Stomach (tissue), 9 donors: ENCODE measurements around the gene LIMS2. TPM values are rescaled to one million over a fixed set of nuclear protein-coding genes. Genes with fewer than 3 reads are reported as not detected.

Experiments
- DNase-seq, 2 donors: peaks; one replicate each; pipeline versions ENCODE4 v3.0.0 to v3.0.0-alpha.2; 2013 to 2019
- H3K27ac ChIP-seq, 5 donors: fragments of 200-600 bp in 4 of 5; sonication (generic) in 4 of 5; one replicate each; pipeline ENCODE4 v1.5.1; 2013 to 2019; ENCODE audit warnings: mild to moderate bottlenecking in 1 of 5, moderate library complexity in 1 of 5
- H3K27me3 ChIP-seq, 3 donors: fragments of 200-600 bp; sonication (generic); one replicate each; pipeline ENCODE4 v1.5.1; 2017 to 2019; ENCODE audit warnings: mixed run types in 1 of 3
- H3K36me3 ChIP-seq, 4 donors: fragments of 200-600 bp; sonication (generic); 1 replicate in 3 of 4; 2 replicates in 1 of 4; pipeline ENCODE4 v1.5.1; 2016 to 2019
- H3K4me1 ChIP-seq, 4 donors: fragments of 200-600 bp; sonication (generic); one replicate each; pipeline ENCODE4 v1.5.1; 2016 to 2019
- H3K4me3 ChIP-seq, 4 donors: fragments of 200-600 bp; sonication (generic) in 3 of 4; one replicate each; pipeline ENCODE4 v1.5.1; 2016 to 2019; ENCODE audit warnings: mild to moderate bottlenecking in 1 of 4
- H3K9me3 ChIP-seq, 4 donors: fragments of 200-600 bp; sonication (generic); one replicate each; pipeline ENCODE4 v1.5.1; 2016 to 2019
- CTCF ChIP-seq, 7 experiments: fragments of 450-650 bp in 4 of 7; fragments of 200-600 bp in 3 of 7; sonication (generic) in 3 of 7; IDR thresholded peaks; one replicate each; pipeline ENCODE4 v1.5.1; 2016 to 2019; ENCODE audit warnings: antibody characterized with exemption in 7 of 7, control low read depth in 2 of 7, mild to moderate bottlenecking in 1 of 7
- EP300 ChIP-seq: sonication (generic); formaldehyde crosslinking; IDR thresholded peaks from one replicate; pipeline ENCODE4 v1.6.1; 2017; ENCODE audit warnings: antibody characterized with exemption
- POLR2A ChIP-seq, 4 donors: fragments of 450-650 bp; IDR thresholded peaks; one replicate each; pipeline ENCODE4 v1.6.1; 2016; ENCODE audit warnings: antibody characterized with exemption in 4 of 4, control low read depth in 2 of 4, mild to moderate bottlenecking in 1 of 4, moderate library complexity in 1 of 4
- POLR2AphosphoS5 ChIP-seq, 3 donors: sonication (generic); formaldehyde crosslinking; IDR thresholded peaks; one replicate each; pipeline ENCODE4 v1.6.1; 2016; ENCODE audit warnings: antibody characterized with exemption in 3 of 3
- WGBS, 5 donors: extraction: QIAGEN DNeasy Blood & Tissue Kit in 3 of 5; methylation state at CpG; one replicate each; pipeline versions ENCODE4 v1.1.5 to v1.1.7; 2013 to 2018; 5-methylcytosine and 5-hydroxymethylcytosine counted together
- intact Hi-C: fragments of 100-400 bp; cut with DNase I; formaldehyde crosslinking; loops from one replicate; pipeline ENCODE4 v1.15.1; 2023; ENCODE audit warnings: low total_unique reads
- polyA plus RNA-seq, 3 donors: library from polyadenylated mRNA; stranded (reverse); fragments of 200-250 nt; gene quantifications; one replicate each; pipeline ENCODE4 v1.2.3, GENCODE V29; 2013
- total RNA-seq, 5 donors: library from RNA; depleted of rRNA; stranded (reverse); fragments of >200 nt; gene quantifications; one replicate each; pipeline versions ENCODE4 v1.1.0 to v1.2.3, GENCODE V29; 2014 to 2016
- donor health status: healthy with polysubstance abuse.
- donor health status: Bipolar disorder and iron deficiency.
- donor health status: healthy.

The LIMS2 gene
- total and polyA plus RNA-seq, 8 donors = 30.3 to 94.1 (median 59.5) TPM

- 70 to 90% (median 84%) methylated on average over 14 to 17 of the region's 17 CpGs for WGBS, 5 donors
- TF ChIP-seq POLR2AphosphoS5 (IDR thresholded peaks at IDR 0.05) (no peak), EP300 (no peak), CTCF (IDR thresholded peaks at IDR 0.05) (no peak), POLR2A (IDR thresholded peaks at IDR 0.05) (no peak)
- Histone ChIP-seq H3K4me1 (peaks cover 2 to 52% (median 32%) of the 10 kb centered on the region in 4 donors), H3K4me3 (no peak overlapping the region), H3K36me3 (no peaks in the 10 kb centered on the region), H3K9me3 (no peaks in the 10 kb centered on the region), H3K27ac (peak overlapping the region in 1 of 5 donors; percentile 90), H3K27me3 (peaks cover 0 to under 1% (median 0%) of the 10 kb centered on the region in 3 donors)
- intact Hi-C loops = no loop called here
- DNase-seq = peak in 1 of 2 donors; percentile 8
Observed at GRCh38 chr2:127631997-127632581, 43.2 kb downstream of the LIMS2 start.

GRCh38 chr2:127631541-127631996 lies 43.8 kb downstream of the LIMS2 start:
- H3K27me3 ChIP-seq = peaks cover 0 to 5% (median 0%) of the 10 kb centered on the region in 3 donors
- intact Hi-C loops = no loop called here

GRCh38 chr2:127630864-127631540 lies 44.3 kb downstream of the LIMS2 start:
- H3K4me1 ChIP-seq = peaks cover 0 to 41% (median 26%) of the 10 kb centered on the region in 4 donors
- WGBS, 5 donors = 82 to 95% (median 91%) methylated on average over 13 to 25 of the region's 25 CpGs
- intact Hi-C loops = no loop called here
- H3K27ac ChIP-seq = peak overlapping the region in 1 of 5 donors; percentile 90
- no peak for DNase-seq
- H3K36me3 ChIP-seq = no peaks in the 10 kb centered on the region
- TF ChIP-seq POLR2A (IDR thresholded peaks at IDR 0.05) (no peak), POLR2AphosphoS5 (IDR thresholded peaks at IDR 0.05) (no peak), EP300 (no peak), CTCF (IDR thresholded peaks at IDR 0.05) (no peak)
- H3K27me3 ChIP-seq = peaks cover 0 to 11% (median 0%) of the 10 kb centered on the region in 3 donors
- no peaks in the 10 kb centered on the region for H3K9me3 ChIP-seq
- no peak overlapping the region for H3K4me3 ChIP-seq

More at GRCh38 chr2:127631541-127631996, 43.8 kb downstream of the LIMS2 start:
- peak overlapping the region in 1 of 5 donors; percentile 90 for H3K27ac ChIP-seq
- H3K36me3 ChIP-seq = no peaks in the 10 kb centered on the region
- no peak overlapping the region for H3K4me3 ChIP-seq
- TF ChIP-seq POLR2A (IDR thresholded peaks at IDR 0.05) (no peak), EP300 (no peak), CTCF (IDR thresholded peaks at IDR 0.05) (no peak), POLR2AphosphoS5 (IDR thresholded peaks at IDR 0.05) (no peak)
- no peaks in the 10 kb centered on the region for H3K9me3 ChIP-seq
- WGBS, 5 donors = 82 to 89% (median 88%) methylated on average over 8 to 16 of the region's 16 CpGs
- no peak for DNase-seq
- peaks cover 0 to 46% (median 28%) of the 10 kb centered on the region in 4 donors for H3K4me1 ChIP-seq

GRCh38 chr2:127630096-127630863 lies 45.0 kb downstream of the LIMS2 start:
- 61 to 74% (median 64%) methylated on average over 10 of the region's 10 CpGs for WGBS, 5 donors
- no peak for DNase-seq
- Histone ChIP-seq H3K27ac (no peak overlapping the region), H3K27me3 (peaks cover 0 to 18% (median 2%) of the 10 kb centered on the region in 3 donors), H3K4me3 (no peak overlapping the region), H3K36me3 (no peaks in the 10 kb centered on the region), H3K9me3 (no peaks in the 10 kb centered on the region), H3K4me1 (peaks cover 0 to 34% (median 26%) of the 10 kb centered on the region in 4 donors)
- intact Hi-C loops = no loop called here
- TF ChIP-seq POLR2AphosphoS5 (IDR thresholded peaks at IDR 0.05) (no peak), EP300 (no peak), POLR2A (IDR thresholded peaks at IDR 0.05) (no peak), CTCF (IDR thresholded peaks at IDR 0.05) (no peak)
